ENCODE measurements around the gene NR5A1.
A peak's percentile ranks its signal among the peaks of the same experiment; 100 is the strongest.

The NR5A1 gene

GRCh38 chr9:124512806-124513204 is 5.6 kb upstream of the NR5A1 start:
- no peaks in the 10 kb centered on the region for H3F3A ChIP-seq (ENCODE audit: insufficient read depth, low read length)
- no peaks in the 10 kb centered on the region for H3K9me3 ChIP-seq (replicated peaks; ENCODE audit: insufficient read depth, low read length)
- TF ChIP-seq CTCF (IDR thresholded peaks at IDR 0.05; ENCODE audit: low read length) (no peak), EZH2 (optimal IDR thresholded peaks at IDR 0.05; ENCODE audit: low read depth, low read length) (no peak), EZH2phosphoT487 (IDR thresholded peaks at IDR 0.05; ENCODE audit: low read length) (no peak)
- no peaks in the 10 kb centered on the region for H3K27me3 ChIP-seq (replicated peaks; ENCODE audit: insufficient read depth, low read length)
- H3K4me3 ChIP-seq (ENCODE audit: low read length): no peak overlapping the region
- H3K27ac ChIP-seq (ENCODE audit: low read length): no peak overlapping the region
- no peaks in the 10 kb centered on the region for H3K79me2 ChIP-seq (ENCODE audit: low read length)
- H3K36me3 ChIP-seq (replicated peaks; ENCODE audit: insufficient read depth, low read length): no peaks in the 10 kb centered on the region
- no peak for DNase-seq
- H3K4me1 ChIP-seq (ENCODE audit: low read length): peaks cover 11% of the 10 kb centered on the region
- H3K4me2 ChIP-seq (ENCODE audit: low read depth, low read length): no peak overlapping the region
- no peaks in the 10 kb centered on the region for H4K20me1 ChIP-seq (ENCODE audit: insufficient read depth, low read length)
- no peak overlapping the region for H3K9ac ChIP-seq (ENCODE audit: low read length)
- H3K9me2 ChIP-seq (replicated peaks; ENCODE audit: insufficient read depth, low read length): no peaks in the 10 kb centered on the region
- H2AFZ ChIP-seq (ENCODE audit: low read length): no peak overlapping the region

GRCh38 chr9:124511891-124512805 is 4.9 kb upstream of the NR5A1 start:
- DNase-seq: no peak
- Histone ChIP-seq H3K9me3 (replicated peaks; ENCODE audit: insufficient read depth, low read length) (no peaks in the 10 kb centered on the region), H4K20me1 (ENCODE audit: insufficient read depth, low read length) (no peaks in the 10 kb centered on the region), H3K4me3 (ENCODE audit: low read length) (no peak overlapping the region), H3K9ac (ENCODE audit: low read length) (no peak overlapping the region), H3K9me2 (replicated peaks; ENCODE audit: insufficient read depth, low read length) (no peaks in the 10 kb centered on the region), H3K27ac (ENCODE audit: low read length) (no peak overlapping the region), H3K36me3 (replicated peaks; ENCODE audit: insufficient read depth, low read length) (no peaks in the 10 kb centered on the region), H2AFZ (ENCODE audit: low read length) (0 out of 2 replicates have a peak overlapping the region, but pooled peaks have one; percentile 7), H3K4me2 (ENCODE audit: low read depth, low read length) (peak overlapping the region; percentile 39; the same call in 1 of the 2 replicates), H3K4me1 (ENCODE audit: low read length) (peaks cover 11% of the 10 kb centered on the region), H3F3A (ENCODE audit: insufficient read depth, low read length) (no peaks in the 10 kb centered on the region), H3K79me2 (ENCODE audit: low read length) (no peaks in the 10 kb centered on the region), H3K27me3 (replicated peaks; ENCODE audit: insufficient read depth, low read length) (no peaks in the 10 kb centered on the region)
- TF ChIP-seq EZH2phosphoT487 (IDR thresholded peaks at IDR 0.05; ENCODE audit: low read length) (no peak), CTCF (IDR thresholded peaks at IDR 0.05; ENCODE audit: low read length) (no peak), EZH2 (optimal IDR thresholded peaks at IDR 0.05; ENCODE audit: low read depth, low read length) (no peak)

GRCh38 chr9:124511426-124511840 is 4.2 kb upstream of the NR5A1 start:
- Histone ChIP-seq H3K4me3 (ENCODE audit: low read length) (no peak overlapping the region), H3K27ac (ENCODE audit: low read length) (no peak overlapping the region), H3F3A (ENCODE audit: insufficient read depth, low read length) (no peaks in the 10 kb centered on the region), H3K4me1 (ENCODE audit: low read length) (peaks cover 11% of the 10 kb centered on the region), H3K9ac (ENCODE audit: low read length) (no peak overlapping the region), H3K4me2 (ENCODE audit: low read depth, low read length) (peak overlapping the region; percentile 39; the same call in 1 of the 2 replicates), H4K20me1 (ENCODE audit: insufficient read depth, low read length) (no peaks in the 10 kb centered on the region), H3K27me3 (replicated peaks; ENCODE audit: insufficient read depth, low read length) (no peaks in the 10 kb centered on the region), H3K79me2 (ENCODE audit: low read length) (no peaks in the 10 kb centered on the region), H3K36me3 (replicated peaks; ENCODE audit: insufficient read depth, low read length) (no peaks in the 10 kb centered on the region), H3K9me2 (replicated peaks; ENCODE audit: insufficient read depth, low read length) (no peaks in the 10 kb centered on the region), H2AFZ (ENCODE audit: low read length) (no peak overlapping the region), H3K9me3 (replicated peaks; ENCODE audit: insufficient read depth, low read length) (no peaks in the 10 kb centered on the region)
- no peak for TF ChIP-seq CTCF (IDR thresholded peaks at IDR 0.05; ENCODE audit: low read length)
- no peak for TF ChIP-seq EZH2phosphoT487 (IDR thresholded peaks at IDR 0.05; ENCODE audit: low read length)
- TF ChIP-seq EZH2 (optimal IDR thresholded peaks at IDR 0.05; ENCODE audit: low read depth, low read length): no peak
- DNase-seq: no peak
